K562 (cell line): ENCODE measurements around the gene COPE. TPM values are rescaled to one million over a fixed set of nuclear protein-coding genes. Genes with fewer than 3 reads are reported as not detected.

Experiments used
- CBX3 ChIP-seq, 2 experiments: IDR thresholded peaks; 1 replicate in 1 of 2; 2 replicates in 1 of 2; pipeline ENCODE4 v1.6.1; 2012; ENCODE audit warnings: inconsistent platforms in 2 of 2, low read length in 2 of 2, borderline replicate concordance in 1 of 2, control low read depth in 1 of 2
- CCNT2 ChIP-seq: IDR thresholded peaks from 2 replicates; pipeline ENCODE4 v1.6.1; 2011; ENCODE audit warnings: borderline replicate concordance, low read depth, mild to moderate bottlenecking, moderate library complexity, mixed read lengths, low read length; ENCODE audit not compliant: insufficient read length; ENCODE audit errors: extremely low read depth
- FOXK2 ChIP-seq, 2 experiments: fragments of 450-650 bp; IDR thresholded peaks in 1 of 2; conservative IDR thresholded peaks in 1 of 2; 2 replicates each; pipeline ENCODE4 v1.6.1; 2016; ENCODE audit warnings: low read depth in 2 of 2, mild to moderate bottlenecking in 1 of 2
- HMGXB4 ChIP-seq: sonication (generic); formaldehyde crosslinking; IDR thresholded peaks from 2 replicates; pipeline ENCODE4 v1.8.1; 2023; ENCODE audit warnings: mild to moderate bottlenecking, missing genetic modification reagents
- HNRNPK ChIP-seq: fragments of 200-400 bp; formaldehyde crosslinking; IDR thresholded peaks from one replicate; pipeline ENCODE4 v1.6.1; 2018; ENCODE audit warnings: mild to moderate bottlenecking, low read depth, low read length; ENCODE audit not compliant: poor library complexity, severe bottlenecking
- MEIS2 ChIP-seq: fragments of 450-650 bp; IDR thresholded peaks from 2 replicates; pipeline ENCODE4 v1.6.1; 2014; ENCODE audit warnings: mild to moderate bottlenecking; ENCODE audit not compliant: partially characterized antibody
- MTA1 ChIP-seq: fragments of 450-650 bp; IDR thresholded peaks from 2 replicates; pipeline ENCODE4 v1.6.1; 2017; ENCODE audit warnings: borderline replicate concordance
- MTA3 ChIP-seq: fragments of 450-650 bp; formaldehyde crosslinking; IDR thresholded peaks from 2 replicates; pipeline ENCODE4 v1.6.1; 2017; ENCODE audit warnings: mild to moderate bottlenecking, borderline replicate concordance
- PHF20 ChIP-seq: fragments of 450-650 bp; IDR thresholded peaks from 2 replicates; pipeline ENCODE4 v1.6.1; 2018; ENCODE audit not compliant: partially characterized antibody
- RCOR1 ChIP-seq, 2 experiments: IDR thresholded peaks; 2 replicates each; pipeline ENCODE4 v1.6.1; 2012; ENCODE audit warnings: low read depth in 2 of 2, low read length in 2 of 2, borderline replicate concordance in 1 of 2, improper control_type of control experiment in 1 of 2
- RNF219 ChIP-seq: fragments of 250-450 bp; sonication (Bioruptor Pico); IDR thresholded peaks from 2 replicates; pipeline ENCODE4 v1.5.0; 2022; ENCODE audit warnings: mild to moderate bottlenecking
- SETDB1 ChIP-seq: IDR thresholded peaks from one replicate; pipeline ENCODE4 v1.6.1; 2012; ENCODE audit warnings: low read length, control low read depth, inconsistent platforms
- ZNF134 ChIP-seq: fragments of 250-450 bp; sonication (Bioruptor Pico); conservative IDR thresholded peaks from 2 replicates; pipeline ENCODE4 v1.4.0; 2020
- ZNF324 ChIP-seq: fragments of 250-450 bp; sonication (Bioruptor Pico); IDR thresholded peaks from 2 replicates; pipeline ENCODE4 v1.4.0; 2020; ENCODE audit warnings: mild to moderate bottlenecking
- ZNF41 ChIP-seq: fragments of 250-450 bp; sonication (Bioruptor Pico); conservative IDR thresholded peaks from 2 replicates; pipeline ENCODE4 v1.4.0; 2020; ENCODE audit warnings: mild to moderate bottlenecking
- polyA plus RNA-seq, 8 experiments: library from polyadenylated mRNA; depleted of rRNA in 4 of 8; stranded (reverse) in 5 of 8; unstranded in 3 of 8; fragments of >200 nt; fragmentation: Nextera tagmentation in 2 of 8; fragmentation: Illumina TruSeq in 1 of 8; extraction: Ambion mirVana in 2 of 8; extraction: Trizol in 1 of 8; gene quantifications; 2 replicates each; pipeline versions ENCODE4 v1.2.1 to v1.2.3, GENCODE V29; 2011 to 2014; ENCODE audit warnings: inconsistent platforms in 1 of 8, missing spikeins in 1 of 8
- total RNA-seq, 7 experiments: library from RNA; depleted of rRNA in 6 of 7; stranded (reverse); fragments of >200 nt in 6 of 7; fragmentation: Illumina TruSeq in 2 of 7; extraction: Trizol in 2 of 7; gene quantifications; 2 replicates each; pipeline versions ENCODE4 v1.2.1 to v1.2.3, GENCODE V29; 2011 to 2021; ENCODE audit warnings: low replicate concordance in 1 of 7
- TF ChIP-seq, protein P1 (sequence below): fragments of 450-650 bp; IDR thresholded peaks from one replicate; pipeline ENCODE4 v1.6.1; 2018; ENCODE audit warnings: mild to moderate bottlenecking, moderate library complexity; ENCODE audit not compliant: partially characterized antibody
- TF ChIP-seq, protein P2 (sequence below): sonication (generic); formaldehyde crosslinking; IDR thresholded peaks from 2 replicates; pipeline ENCODE4 v1.8.0; 2022; ENCODE audit warnings: missing genetic modification reagents, mild to moderate bottlenecking, moderate library complexity, borderline replicate concordance
- TF ChIP-seq, protein P3 (sequence below): conservative IDR thresholded peaks from 2 replicates; pipeline ENCODE4 v1.6.1; 2011; ENCODE audit warnings: low read depth, mild to moderate bottlenecking, low read length; ENCODE audit not compliant: control insufficient read depth

The COPE gene
- total and polyA plus RNA-seq, 9 of the 15 experiments (the other 6 are each of a cell fraction or from before 2014, with no cell fraction given), result 5.8 to 273 (median 147) TPM

GRCh38 chr19:18871543-18871942 lies 47.6 kb downstream of the COPE start (continued):
- TF ChIP-seq CBX3 (IDR thresholded peaks at IDR 0.05; ENCODE audit: borderline replicate concordance in 1 of 2, low read length in 2 of 2) (no peak), ZNF41 (CRISPR knock-in tag) (no peak), MTA1 (no peak), RCOR1 (IDR thresholded peaks at IDR 0.05; ENCODE audit: borderline replicate concordance in 1 of 2, low read depth in 2 of 2, low read length in 2 of 2) (peak in 1 of 2 experiments; percentile 84; a peak in 2 of 4 replicates), ZNF324 (CRISPR knock-in tag) (no peak), MEIS2 (peak; percentile 69), SETDB1 (no peak), HMGXB4 (CRISPR knock-in tag) (no peak), ZNF134 (no peak), CCNT2 (no peak), MTA3 (no peak), FOXK2 (conservative IDR thresholded peaks at IDR 0.05 in 1 of 2, IDR thresholded peaks at IDR 0.05 in 1 of 2; ENCODE audit: low read depth in 2 of 2) (no peak), HNRNPK (no peak), PHF20 (no peak), RNF219 (CRISPR knock-in tag) (no peak)
- TF ChIP-seq, protein P1, sequence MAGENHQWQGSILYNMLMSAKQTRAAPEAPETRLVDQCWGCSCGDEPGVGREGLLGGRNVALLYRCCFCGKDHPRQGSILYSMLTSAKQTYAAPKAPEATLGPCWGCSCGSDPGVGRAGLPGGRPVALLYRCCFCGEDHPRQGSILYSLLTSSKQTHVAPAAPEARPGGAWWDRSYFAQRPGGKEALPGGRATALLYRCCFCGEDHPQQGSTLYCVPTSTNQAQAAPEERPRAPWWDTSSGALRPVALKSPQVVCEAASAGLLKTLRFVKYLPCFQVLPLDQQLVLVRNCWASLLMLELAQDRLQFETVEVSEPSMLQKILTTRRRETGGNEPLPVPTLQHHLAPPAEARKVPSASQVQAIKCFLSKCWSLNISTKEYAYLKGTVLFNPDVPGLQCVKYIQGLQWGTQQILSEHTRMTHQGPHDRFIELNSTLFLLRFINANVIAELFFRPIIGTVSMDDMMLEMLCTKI, result no peak
- TF ChIP-seq, protein P2, sequence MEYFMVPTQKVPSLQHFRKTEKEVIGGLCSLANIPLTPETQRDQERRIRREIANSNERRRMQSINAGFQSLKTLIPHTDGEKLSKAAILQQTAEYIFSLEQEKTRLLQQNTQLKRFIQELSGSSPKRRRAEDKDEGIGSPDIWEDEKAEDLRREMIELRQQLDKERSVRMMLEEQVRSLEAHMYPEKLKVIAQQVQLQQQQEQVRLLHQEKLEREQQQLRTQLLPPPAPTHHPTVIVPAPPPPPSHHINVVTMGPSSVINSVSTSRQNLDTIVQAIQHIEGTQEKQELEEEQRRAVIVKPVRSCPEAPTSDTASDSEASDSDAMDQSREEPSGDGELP (CRISPR knock-in tag), result no peak
- TF ChIP-seq, protein P3, sequence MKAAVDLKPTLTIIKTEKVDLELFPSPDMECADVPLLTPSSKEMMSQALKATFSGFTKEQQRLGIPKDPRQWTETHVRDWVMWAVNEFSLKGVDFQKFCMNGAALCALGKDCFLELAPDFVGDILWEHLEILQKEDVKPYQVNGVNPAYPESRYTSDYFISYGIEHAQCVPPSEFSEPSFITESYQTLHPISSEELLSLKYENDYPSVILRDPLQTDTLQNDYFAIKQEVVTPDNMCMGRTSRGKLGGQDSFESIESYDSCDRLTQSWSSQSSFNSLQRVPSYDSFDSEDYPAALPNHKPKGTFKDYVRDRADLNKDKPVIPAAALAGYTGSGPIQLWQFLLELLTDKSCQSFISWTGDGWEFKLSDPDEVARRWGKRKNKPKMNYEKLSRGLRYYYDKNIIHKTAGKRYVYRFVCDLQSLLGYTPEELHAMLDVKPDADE, result no peak
